Cardiac fibroblast (primary cell): ENCODE measurements around the gene SPPL2B.
A peak's percentile ranks its signal among the peaks of the same experiment; 100 is the strongest.

Experiments
- DNase-seq, 2 donors: peaks; one replicate each; pipeline versions ENCODE4 v3.0.0 to v3.0.0-alpha.2; 2010; ENCODE audit warnings: low read depth in 2 of 2
- H3K4me3 ChIP-seq, 2 donors: replicated peaks in 1 of 2; 1 replicate in 1 of 2; 2 replicates in 1 of 2; pipeline ENCODE4 v1.5.1; 2011; ENCODE audit warnings: low read depth in 2 of 2, low read length in 2 of 2, mild to moderate bottlenecking in 2 of 2, moderate library complexity in 1 of 2
- TF ChIP-seq, protein P1 (sequence below): IDR thresholded peaks from one replicate; pipeline ENCODE4 v1.5.1; 2011; ENCODE audit warnings: low read depth, mild to moderate bottlenecking, low read length, inconsistent platforms

SPPL2B gene

DNA sequence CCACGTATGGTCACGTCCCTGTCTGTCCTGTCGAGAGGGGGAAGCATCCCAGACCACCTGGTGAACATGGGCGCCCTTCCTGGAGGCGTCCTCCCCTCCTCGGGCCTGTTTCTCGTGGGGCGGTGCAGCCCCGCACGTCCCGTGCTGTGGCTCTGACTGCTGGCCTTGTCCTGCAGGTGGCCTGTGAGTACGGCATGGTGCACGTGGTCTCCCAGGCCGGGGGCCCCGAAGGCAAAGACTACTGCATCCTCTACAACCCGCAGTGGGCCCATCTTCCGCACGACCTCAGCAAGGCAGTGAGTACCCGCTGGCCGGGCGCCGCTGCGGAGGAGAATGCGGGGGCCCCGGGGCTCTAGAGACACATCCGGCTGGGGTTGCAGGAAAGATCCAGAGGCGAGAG, 5.9 kb downstream of the SPPL2B start:
- H3K4me3 ChIP-seq = no peak overlapping the region
- DNase-seq = no peak
- TF ChIP-seq, protein P1, sequence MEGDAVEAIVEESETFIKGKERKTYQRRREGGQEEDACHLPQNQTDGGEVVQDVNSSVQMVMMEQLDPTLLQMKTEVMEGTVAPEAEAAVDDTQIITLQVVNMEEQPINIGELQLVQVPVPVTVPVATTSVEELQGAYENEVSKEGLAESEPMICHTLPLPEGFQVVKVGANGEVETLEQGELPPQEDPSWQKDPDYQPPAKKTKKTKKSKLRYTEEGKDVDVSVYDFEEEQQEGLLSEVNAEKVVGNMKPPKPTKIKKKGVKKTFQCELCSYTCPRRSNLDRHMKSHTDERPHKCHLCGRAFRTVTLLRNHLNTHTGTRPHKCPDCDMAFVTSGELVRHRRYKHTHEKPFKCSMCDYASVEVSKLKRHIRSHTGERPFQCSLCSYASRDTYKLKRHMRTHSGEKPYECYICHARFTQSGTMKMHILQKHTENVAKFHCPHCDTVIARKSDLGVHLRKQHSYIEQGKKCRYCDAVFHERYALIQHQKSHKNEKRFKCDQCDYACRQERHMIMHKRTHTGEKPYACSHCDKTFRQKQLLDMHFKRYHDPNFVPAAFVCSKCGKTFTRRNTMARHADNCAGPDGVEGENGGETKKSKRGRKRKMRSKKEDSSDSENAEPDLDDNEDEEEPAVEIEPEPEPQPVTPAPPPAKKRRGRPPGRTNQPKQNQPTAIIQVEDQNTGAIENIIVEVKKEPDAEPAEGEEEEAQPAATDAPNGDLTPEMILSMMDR = no peak

DNA sequence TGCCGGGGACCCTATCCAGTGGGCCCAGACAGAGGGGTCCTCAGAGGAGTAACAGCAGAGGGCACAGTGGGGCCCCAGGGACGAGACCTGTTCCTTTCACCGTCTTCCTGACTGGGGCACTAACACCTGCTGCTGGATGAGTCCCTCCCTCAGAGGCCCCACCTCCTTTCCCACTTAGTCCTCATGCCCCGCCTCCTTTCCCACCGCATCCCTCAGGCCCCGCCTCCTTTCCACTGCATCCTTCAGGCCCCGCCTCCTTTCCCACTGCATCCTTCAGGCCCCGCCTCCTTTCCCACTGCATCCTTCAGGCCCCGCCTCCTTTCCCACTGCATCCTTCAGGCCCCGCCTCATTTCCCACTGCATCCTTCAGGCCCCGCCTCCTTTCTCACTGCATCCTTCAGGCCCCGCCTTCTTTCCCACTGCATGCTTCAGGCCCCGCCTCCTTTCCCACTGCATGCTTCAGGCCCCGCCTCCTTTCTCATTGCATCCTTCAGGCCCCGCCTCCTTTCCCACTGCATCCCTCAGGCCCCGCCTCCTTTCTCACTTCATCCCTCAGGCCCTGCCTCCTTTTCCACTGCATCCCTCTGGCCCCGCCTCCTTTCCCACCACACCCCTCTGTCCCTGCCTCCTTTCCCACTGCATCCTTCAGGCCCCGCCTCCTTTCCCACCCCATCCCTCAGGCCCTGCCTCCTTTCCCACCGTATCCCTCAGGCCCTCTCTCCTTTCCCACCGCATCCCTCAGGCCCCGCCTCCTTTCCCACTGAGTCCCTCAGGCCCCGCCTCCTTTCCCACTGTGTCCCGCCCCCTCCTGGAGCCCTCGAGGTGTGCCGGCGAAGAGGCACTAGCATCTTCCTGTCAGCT, 6.7 kb downstream of the SPPL2B start:
- no peak for DNase-seq
- H3K4me3 ChIP-seq = no peak overlapping the region
- TF ChIP-seq, protein P1 = no peak

DNA sequence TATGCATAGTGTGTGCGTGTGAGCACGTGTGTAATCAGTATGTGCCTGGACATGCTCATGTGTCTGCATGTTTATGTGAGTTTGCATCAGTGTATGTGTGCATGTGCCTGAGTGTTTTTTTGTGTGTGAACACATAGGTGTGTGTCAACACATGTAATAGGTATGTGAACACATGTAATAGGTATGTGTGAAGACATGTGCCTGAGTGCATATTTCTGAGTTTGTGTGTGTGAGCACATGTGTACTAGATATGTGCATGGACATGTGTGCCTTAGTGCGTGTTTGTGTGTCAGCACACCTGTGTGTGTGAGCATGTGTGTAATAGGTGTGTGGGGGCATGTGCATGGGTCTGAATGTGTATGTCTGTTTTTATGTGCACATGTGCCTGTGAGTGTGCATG, 7.4 kb downstream of the SPPL2B start:
- H3K4me3 ChIP-seq = no peak overlapping the region
- DNase-seq = no peak
- TF ChIP-seq, protein P1 = no peak

DNA sequence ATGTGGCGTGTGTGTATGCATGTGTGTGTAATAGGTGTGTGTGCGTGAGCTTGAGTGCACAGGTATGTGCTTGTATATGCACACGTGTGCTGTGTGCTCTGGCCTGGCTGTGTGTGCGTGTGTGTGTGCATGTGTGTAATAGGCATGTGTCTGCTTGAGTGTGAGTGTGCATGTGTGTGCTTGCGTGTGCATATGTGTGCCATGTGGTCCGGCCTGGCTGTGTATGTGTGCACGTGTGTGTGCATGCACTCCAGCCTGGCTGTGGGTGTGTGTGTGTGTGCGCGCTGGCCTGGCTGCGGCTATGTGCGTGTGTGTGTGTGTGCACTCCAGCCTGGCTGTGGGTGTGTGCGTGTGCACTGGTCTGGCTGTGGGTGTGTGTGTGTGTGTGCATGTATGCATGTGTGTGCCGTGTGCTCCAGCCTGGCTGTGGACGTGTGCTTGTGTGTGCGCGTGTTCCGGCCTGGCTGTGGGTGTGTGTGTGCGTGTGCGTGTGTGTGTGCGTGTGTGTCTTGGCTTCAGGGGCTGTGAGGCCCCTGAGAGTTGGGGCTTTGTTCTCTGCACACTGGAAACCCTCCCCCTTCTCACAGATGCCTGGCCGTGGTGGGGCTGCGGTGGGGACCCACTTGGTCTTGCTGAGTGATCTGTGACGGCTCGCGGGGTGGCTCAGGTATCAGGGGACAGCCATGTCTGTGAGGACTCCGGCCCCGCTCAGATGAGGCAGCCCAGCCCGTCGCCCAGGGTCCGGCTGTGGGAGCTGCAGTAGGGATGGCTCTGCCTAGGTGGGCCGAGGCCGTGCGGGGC, 8.2 kb downstream of the SPPL2B start:
- H3K4me3 ChIP-seq = no peak overlapping the region
- TF ChIP-seq, protein P1 = no peak
- DNase-seq = no peak

DNA sequence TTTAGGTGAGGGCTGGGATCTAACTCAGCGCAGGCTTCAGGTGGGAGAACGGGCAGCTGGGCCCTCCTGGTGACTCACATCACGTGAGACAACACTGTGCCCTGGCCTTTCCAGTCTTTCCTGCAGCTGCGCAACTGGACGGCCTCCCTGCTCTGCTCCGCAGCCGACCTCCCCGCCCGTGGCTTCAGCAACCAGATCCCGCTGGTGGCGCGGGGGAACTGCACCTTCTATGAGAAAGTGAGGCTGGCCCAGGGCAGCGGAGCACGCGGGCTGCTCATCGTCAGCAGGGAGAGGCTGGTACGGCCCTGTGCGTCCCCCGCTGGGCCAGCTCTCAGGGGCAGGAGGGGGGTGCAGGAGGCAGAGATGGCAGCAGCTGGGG, 8.8 kb downstream of the SPPL2B start:
- no peak overlapping the region for H3K4me3 ChIP-seq
- TF ChIP-seq, protein P1 = peak; percentile 8
- DNase-seq = peak; percentile 37 to 70

DNA sequence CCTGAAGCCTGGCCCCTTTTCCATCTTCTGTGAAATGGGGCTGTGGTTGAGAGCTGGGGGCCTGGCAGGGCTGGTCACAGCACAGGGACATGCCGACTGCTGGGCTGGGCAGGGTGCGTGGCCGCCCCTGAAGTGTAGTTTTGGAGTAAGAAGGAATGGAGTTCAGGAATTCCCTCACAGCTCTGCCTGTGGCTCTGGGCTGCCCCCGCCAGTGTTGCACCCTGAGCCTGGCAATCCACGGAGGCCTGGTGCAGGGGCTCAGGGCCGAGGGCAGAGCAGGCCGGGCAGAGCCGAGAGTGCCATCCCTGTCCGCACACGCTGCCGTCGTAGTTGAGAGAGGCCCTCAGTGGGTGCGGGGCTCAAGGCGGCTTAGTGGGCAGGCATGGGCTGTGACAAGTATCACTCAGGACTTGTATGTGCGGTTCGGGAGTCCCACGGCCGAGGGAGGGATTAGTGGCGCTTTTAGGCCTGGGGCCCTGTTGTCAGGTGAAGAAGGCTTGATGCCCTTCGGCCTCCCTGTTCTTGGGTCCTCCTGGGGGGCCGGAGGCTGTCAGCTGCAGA, 9.7 kb downstream of the SPPL2B start:
- TF ChIP-seq, protein P1 = no peak

More for the DNA sequence above, 9.7 kb downstream of the SPPL2B start:
- H3K4me3 ChIP-seq = no peak overlapping the region
- no peak for DNase-seq
